Upper lobe of right lung (tissue), 1 donor: ENCODE data around the gene CFAP46. TPM values are rescaled to one million over a fixed set of nuclear protein-coding genes. Genes with fewer than 3 reads are reported as not detected.

ENCODE experiments used
- ATAC-seq: fragments of 200-7000 bp; cut with Tn5 transposase; one replicate; pipeline ENCODE4 v1.9.1; 2020; ENCODE audit warnings: mild to moderate bottlenecking, moderate library complexity
- DNase-seq: peaks from one replicate; pipeline ENCODE4 v3.0.0-alpha.2; 2020
- H3K27ac ChIP-seq: fragments of 200-600 bp; one replicate; pipeline ENCODE4 v1.8.0; 2022
- H3K27me3 ChIP-seq: fragments of 200-600 bp; one replicate; pipeline ENCODE4 v1.8.0; 2022; ENCODE audit warnings: mild to moderate bottlenecking
- H3K36me3 ChIP-seq: fragments of 200-600 bp; one replicate; pipeline ENCODE4 v1.8.0; 2022
- H3K4me1 ChIP-seq: fragments of 200-600 bp; one replicate; pipeline ENCODE4 v1.8.0; 2022
- H3K4me3 ChIP-seq: fragments of 200-600 bp; one replicate; pipeline ENCODE4 v1.8.0; 2022; ENCODE audit warnings: mild to moderate bottlenecking
- H3K9me3 ChIP-seq: fragments of 200-600 bp; one replicate; pipeline ENCODE4 v1.8.0; 2022
- intact Hi-C: fragments of 100-400 bp; cut with DNase I; formaldehyde crosslinking; loops from one replicate; pipeline ENCODE4 v1.11.0; 2022
- total RNA-seq: library from RNA; stranded (reverse); fragmentation: NEBNext Ultra II Directional; extraction: Animal tissue kit (Norgen Biotek cat#: 25700); gene quantifications from one replicate; pipeline ENCODE4 v1.2.1, GENCODE V29; 2021
- TF ChIP-seq, protein P1 (sequence below): fragments of 200-600 bp; IDR thresholded peaks from one replicate; pipeline ENCODE4 v1.8.0; 2022; ENCODE audit warnings: antibody characterized with exemption
- donor health status: DM: no; HTN: yes; CAD: no; lungs with severe emphysema.

The CFAP46 gene
- total RNA-seq, 1 donor from 2014 or later: 0.52 TPM

DNA sequence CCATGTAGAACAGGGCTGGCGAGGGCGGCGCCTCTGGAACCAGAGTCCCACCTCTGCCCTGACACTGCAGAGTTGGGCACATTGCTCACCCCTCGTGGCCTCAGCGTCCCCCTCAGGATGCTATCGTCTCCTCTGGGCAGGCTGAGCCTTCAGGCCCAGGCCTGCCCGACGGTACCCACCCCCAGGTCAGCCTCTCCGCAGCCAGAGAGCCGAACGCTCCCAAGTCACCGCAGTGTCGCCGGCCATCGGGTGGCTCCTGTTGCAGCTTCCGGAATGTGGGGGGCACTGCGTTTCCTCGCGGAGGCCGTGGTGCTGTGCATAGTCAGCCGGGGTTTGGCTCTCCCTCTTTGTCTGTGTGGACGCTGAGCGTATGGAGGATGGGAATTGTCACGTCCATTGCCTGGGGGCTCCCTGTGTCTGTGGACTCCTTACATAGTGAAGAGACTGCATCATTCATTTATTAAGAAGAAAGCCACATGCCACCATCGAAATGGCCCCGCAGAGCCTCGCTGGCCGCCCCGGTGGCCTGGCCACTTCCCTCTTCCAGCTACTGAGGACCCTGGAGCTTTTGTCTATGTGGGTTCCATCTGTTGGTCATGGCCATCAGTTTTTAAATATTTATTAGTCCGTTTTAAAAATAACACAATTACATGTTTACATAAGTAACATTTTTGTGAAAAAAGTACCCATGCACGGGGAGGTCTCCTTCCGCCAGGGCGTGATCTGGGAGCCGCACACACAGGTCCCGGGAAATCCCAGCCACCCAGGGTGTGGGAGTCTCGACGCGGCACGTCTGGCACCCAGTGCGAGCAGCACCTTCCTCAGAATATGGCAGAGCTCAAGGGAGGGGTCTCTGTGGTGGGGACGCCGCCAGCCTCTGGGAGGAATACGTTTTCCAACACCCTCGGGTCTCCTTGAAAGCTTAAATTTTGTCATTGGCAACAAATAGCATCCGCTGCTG, 172.0 kb downstream of the CFAP46 start:
- DNase-seq: no peak
- no peak for ATAC-seq
- Histone ChIP-seq H3K27ac (no peak overlapping the region), H3K4me1 (no peaks in the 10 kb centered on the region), H3K36me3 (peaks cover 7% of the 10 kb centered on the region), H3K4me3 (no peak overlapping the region), H3K9me3 (no peaks in the 10 kb centered on the region), H3K27me3 (no peaks in the 10 kb centered on the region)
- TF ChIP-seq, protein P1, sequence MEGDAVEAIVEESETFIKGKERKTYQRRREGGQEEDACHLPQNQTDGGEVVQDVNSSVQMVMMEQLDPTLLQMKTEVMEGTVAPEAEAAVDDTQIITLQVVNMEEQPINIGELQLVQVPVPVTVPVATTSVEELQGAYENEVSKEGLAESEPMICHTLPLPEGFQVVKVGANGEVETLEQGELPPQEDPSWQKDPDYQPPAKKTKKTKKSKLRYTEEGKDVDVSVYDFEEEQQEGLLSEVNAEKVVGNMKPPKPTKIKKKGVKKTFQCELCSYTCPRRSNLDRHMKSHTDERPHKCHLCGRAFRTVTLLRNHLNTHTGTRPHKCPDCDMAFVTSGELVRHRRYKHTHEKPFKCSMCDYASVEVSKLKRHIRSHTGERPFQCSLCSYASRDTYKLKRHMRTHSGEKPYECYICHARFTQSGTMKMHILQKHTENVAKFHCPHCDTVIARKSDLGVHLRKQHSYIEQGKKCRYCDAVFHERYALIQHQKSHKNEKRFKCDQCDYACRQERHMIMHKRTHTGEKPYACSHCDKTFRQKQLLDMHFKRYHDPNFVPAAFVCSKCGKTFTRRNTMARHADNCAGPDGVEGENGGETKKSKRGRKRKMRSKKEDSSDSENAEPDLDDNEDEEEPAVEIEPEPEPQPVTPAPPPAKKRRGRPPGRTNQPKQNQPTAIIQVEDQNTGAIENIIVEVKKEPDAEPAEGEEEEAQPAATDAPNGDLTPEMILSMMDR: no peak
- intact Hi-C loops: no loop called here

DNA sequence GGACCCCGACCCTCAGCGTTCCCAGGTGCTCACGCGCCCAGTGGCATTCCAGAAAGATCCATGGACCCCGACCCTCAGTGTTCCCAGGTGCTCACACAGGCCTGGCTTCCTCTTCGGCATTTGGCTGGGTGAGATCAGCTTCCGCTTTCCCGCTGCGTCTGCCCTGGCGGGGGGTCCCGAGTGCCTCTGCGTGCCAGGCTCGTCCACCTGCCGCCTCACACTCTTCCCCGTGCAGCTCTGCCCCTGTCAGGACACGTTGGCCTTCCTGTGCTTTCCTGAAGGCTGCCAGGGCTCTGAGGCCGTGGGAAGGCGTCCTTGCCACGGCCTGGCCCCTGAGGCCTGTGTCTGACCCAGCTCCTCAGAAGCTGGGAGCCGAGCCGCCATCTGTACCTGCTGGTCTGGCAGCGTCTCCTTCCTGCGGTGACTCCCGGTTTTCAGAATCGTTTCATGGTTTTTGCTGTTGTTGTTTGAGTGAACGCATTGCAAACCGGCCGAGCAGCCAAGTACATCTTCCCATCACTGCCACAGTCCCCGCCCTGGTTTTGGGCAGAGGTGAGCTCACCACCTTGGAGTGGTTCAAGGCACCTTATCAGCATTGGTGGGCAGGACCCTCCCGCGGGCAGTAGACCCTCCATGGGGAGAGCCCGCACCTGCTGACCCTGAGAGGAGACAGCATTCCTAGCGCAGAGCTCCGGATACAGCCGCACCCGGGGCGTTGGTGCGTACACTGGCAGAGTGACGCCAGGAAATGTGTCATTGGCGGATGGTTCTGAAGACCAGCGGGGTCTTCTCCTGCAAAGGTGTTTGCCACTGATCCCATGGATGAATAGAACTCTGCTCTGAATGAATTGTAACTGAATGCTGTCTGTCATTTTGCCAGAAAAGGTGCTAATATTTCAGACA, 173.8 kb downstream of the CFAP46 start:
- TF ChIP-seq, protein P1: no peak
- H3K9me3 ChIP-seq: no peaks in the 10 kb centered on the region
- no peak overlapping the region for H3K27ac ChIP-seq
- intact Hi-C loops: no loop called here
- no peak overlapping the region for H3K4me3 ChIP-seq
- H3K4me1 ChIP-seq: no peaks in the 10 kb centered on the region
- H3K27me3 ChIP-seq: no peaks in the 10 kb centered on the region
- ATAC-seq: no peak
- no peak for DNase-seq
- peaks cover 7% of the 10 kb centered on the region for H3K36me3 ChIP-seq

DNA sequence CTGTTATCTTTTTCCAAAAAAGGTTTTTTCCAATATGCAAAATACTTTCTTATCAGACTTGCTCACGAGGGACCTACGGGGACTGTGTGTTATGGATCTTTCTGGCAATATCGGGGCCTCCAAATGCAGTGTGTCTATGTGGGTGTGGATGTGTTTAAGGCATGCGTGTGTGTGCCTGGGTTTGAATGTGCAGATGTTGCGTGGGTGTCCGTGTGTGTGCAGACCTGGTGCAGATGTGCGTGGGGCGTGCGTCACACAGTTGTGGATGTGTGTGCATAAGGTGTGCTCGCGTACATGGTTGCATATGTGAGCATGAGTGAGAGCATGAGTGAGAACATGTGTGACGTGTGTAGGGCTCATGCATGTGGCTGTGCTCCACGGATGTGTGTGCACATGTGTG, 176.1 kb downstream of the CFAP46 start:
- no peaks in the 10 kb centered on the region for H3K36me3 ChIP-seq
- DNase-seq (no peak), ATAC-seq (no peak)
- no peak overlapping the region for H3K4me3 ChIP-seq
- no peaks in the 10 kb centered on the region for H3K4me1 ChIP-seq
- intact Hi-C loops: no loop called here
- TF ChIP-seq, protein P1: no peak
- H3K27me3 ChIP-seq: no peaks in the 10 kb centered on the region
- H3K9me3 ChIP-seq: no peaks in the 10 kb centered on the region
- H3K27ac ChIP-seq: no peak overlapping the region

DNA sequence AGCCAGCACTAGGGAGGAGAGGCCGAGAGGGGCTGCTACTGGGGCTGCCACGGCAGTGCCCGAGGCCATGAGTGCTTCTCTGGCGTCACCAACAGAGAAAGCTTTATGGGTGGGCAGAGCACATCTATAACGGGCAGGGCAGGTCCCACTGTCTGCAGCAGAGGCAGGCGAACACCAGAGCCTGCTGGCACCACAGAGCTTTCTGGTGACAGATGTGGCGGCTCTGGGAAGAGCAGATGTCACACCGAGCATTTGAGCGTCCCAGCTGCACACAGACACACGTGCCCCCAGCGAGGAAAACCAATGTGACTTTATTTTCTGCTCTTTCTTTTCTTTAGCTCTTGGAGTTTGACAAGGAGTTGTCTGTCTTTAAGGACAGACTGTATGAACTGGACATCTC, 176.9 kb downstream of the CFAP46 start:
- Histone ChIP-seq H3K27ac (no peak overlapping the region), H3K9me3 (no peaks in the 10 kb centered on the region), H3K4me1 (no peaks in the 10 kb centered on the region), H3K27me3 (no peaks in the 10 kb centered on the region), H3K36me3 (no peaks in the 10 kb centered on the region), H3K4me3 (no peak overlapping the region)
- no peak for ATAC-seq
- no peak for DNase-seq
- TF ChIP-seq, protein P1: no peak
- intact Hi-C loops: no loop called here

DNA sequence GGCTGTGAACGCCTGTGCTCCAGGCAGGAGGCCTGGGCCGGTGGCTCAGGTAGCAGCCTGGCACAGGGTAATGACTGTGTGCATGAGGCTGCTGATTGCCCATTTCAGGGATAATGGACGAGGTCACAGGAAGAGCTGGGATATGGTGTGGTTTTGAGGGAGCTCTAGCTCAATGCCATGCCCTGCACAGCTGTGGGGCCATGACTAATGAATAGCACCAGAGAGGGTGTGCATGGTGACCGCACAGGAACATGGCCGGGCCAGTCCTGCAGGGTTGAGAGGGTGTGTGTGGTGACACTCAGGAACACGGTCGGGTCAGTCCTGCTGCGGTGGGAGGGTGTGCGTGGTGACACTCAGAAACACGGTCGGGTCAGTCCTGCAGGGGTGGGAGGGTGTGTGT, 178.3 kb downstream of the CFAP46 start:
- H3K4me3 ChIP-seq: no peak overlapping the region
- H3K27me3 ChIP-seq: no peaks in the 10 kb centered on the region
- no peak for DNase-seq
- no peak for ATAC-seq
- H3K36me3 ChIP-seq: no peaks in the 10 kb centered on the region
- no peak overlapping the region for H3K27ac ChIP-seq
- TF ChIP-seq, protein P1: no peak
- intact Hi-C loops: no loop called here
- no peaks in the 10 kb centered on the region for H3K4me1 ChIP-seq
- H3K9me3 ChIP-seq: no peaks in the 10 kb centered on the region
